Stomach (tissue), 4 donors: ENCODE data around the gene CHKB.

Source experiments
- EP300 ChIP-seq: sonication (generic); formaldehyde crosslinking; IDR thresholded peaks from one replicate; pipeline ENCODE4 v1.6.1; 2017; ENCODE audit warnings: antibody characterized with exemption
- POLR2A ChIP-seq, 4 donors: fragments of 450-650 bp; IDR thresholded peaks; one replicate each; pipeline ENCODE4 v1.6.1; 2016; ENCODE audit warnings: antibody characterized with exemption in 4 of 4, control low read depth in 2 of 4, mild to moderate bottlenecking in 1 of 4, moderate library complexity in 1 of 4
- TF ChIP-seq, protein P1 (sequence below), 7 experiments: fragments of 450-650 bp in 4 of 7; fragments of 200-600 bp in 3 of 7; sonication (generic) in 3 of 7; IDR thresholded peaks; one replicate each; pipeline ENCODE4 v1.5.1; 2016 to 2019; ENCODE audit warnings: antibody characterized with exemption in 7 of 7, control low read depth in 2 of 7, mild to moderate bottlenecking in 1 of 7

DNA sequence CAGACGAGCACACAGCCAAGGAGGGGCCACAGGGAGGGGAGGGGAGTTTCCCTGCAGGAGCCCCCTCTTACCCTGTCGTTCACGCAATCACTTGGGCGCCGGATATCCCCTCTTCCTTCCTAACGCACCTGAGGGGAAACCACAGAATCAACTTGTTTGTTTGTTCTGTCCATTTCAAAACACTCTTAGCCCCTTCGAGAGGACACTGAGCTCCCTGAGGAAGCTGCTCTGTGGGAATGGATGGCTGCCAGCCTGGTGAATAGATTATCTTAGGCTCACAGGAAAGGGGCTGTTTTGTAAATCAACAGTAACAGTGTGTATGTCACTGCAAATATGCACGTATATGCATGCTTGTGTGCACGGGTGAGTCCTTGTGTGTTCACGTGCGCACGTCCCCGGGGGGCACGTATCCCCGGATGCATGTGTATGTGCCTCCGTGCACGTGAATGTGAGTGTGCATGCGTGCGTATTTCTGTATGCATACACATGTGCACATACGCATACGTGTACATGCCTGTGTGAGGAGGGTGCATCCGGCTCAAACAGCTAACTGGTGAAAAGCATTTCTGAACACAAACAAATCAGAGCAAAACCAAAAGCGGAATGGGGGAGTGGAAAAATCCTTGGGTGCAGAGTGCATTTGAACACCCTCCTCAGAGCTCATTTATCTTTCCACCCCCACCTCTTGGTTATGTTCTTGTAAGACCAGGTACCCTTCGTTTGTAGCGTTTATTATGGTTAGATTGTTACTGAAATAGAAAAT, 38.1 kb upstream of the CHKB start:
- TF ChIP-seq, protein P1, sequence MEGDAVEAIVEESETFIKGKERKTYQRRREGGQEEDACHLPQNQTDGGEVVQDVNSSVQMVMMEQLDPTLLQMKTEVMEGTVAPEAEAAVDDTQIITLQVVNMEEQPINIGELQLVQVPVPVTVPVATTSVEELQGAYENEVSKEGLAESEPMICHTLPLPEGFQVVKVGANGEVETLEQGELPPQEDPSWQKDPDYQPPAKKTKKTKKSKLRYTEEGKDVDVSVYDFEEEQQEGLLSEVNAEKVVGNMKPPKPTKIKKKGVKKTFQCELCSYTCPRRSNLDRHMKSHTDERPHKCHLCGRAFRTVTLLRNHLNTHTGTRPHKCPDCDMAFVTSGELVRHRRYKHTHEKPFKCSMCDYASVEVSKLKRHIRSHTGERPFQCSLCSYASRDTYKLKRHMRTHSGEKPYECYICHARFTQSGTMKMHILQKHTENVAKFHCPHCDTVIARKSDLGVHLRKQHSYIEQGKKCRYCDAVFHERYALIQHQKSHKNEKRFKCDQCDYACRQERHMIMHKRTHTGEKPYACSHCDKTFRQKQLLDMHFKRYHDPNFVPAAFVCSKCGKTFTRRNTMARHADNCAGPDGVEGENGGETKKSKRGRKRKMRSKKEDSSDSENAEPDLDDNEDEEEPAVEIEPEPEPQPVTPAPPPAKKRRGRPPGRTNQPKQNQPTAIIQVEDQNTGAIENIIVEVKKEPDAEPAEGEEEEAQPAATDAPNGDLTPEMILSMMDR (IDR thresholded peaks at IDR 0.05), result peak in 3 of 7 experiments; percentile 33 to 83 (median 79)
- no peak for TF ChIP-seq POLR2A (IDR thresholded peaks at IDR 0.05)
- TF ChIP-seq EP300, result no peak
